Tibial nerve (tissue), 4 donors: ENCODE data around the gene GTPBP2.

Source experiments
- EP300 ChIP-seq, 2 donors: sonication (generic); formaldehyde crosslinking; IDR thresholded peaks; one replicate each; pipeline ENCODE4 v1.6.1; 2017; ENCODE audit warnings: antibody characterized with exemption in 2 of 2, mild to moderate bottlenecking in 1 of 2
- POLR2A ChIP-seq, 2 donors: fragments of 450-650 bp; IDR thresholded peaks; one replicate each; pipeline ENCODE4 v1.6.1; 2017; ENCODE audit warnings: antibody characterized with exemption in 2 of 2, mild to moderate bottlenecking in 2 of 2, moderate library complexity in 2 of 2
- TF ChIP-seq, protein P1 (sequence below), 5 experiments: fragments of 200-600 bp in 3 of 5; fragments of 450-650 bp in 2 of 5; sonication (generic) in 3 of 5; IDR thresholded peaks; one replicate each; pipeline ENCODE4 v1.5.1; 2016 to 2019; ENCODE audit warnings: antibody characterized with exemption in 5 of 5, mild to moderate bottlenecking in 3 of 5, moderate library complexity in 2 of 5

GRCh38 chr6:43671011-43671800 is 42.1 kb upstream of the GTPBP2 start:
- TF ChIP-seq, protein P1, sequence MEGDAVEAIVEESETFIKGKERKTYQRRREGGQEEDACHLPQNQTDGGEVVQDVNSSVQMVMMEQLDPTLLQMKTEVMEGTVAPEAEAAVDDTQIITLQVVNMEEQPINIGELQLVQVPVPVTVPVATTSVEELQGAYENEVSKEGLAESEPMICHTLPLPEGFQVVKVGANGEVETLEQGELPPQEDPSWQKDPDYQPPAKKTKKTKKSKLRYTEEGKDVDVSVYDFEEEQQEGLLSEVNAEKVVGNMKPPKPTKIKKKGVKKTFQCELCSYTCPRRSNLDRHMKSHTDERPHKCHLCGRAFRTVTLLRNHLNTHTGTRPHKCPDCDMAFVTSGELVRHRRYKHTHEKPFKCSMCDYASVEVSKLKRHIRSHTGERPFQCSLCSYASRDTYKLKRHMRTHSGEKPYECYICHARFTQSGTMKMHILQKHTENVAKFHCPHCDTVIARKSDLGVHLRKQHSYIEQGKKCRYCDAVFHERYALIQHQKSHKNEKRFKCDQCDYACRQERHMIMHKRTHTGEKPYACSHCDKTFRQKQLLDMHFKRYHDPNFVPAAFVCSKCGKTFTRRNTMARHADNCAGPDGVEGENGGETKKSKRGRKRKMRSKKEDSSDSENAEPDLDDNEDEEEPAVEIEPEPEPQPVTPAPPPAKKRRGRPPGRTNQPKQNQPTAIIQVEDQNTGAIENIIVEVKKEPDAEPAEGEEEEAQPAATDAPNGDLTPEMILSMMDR (IDR thresholded peaks at IDR 0.05) = no peak
- no peak for TF ChIP-seq EP300 (IDR thresholded peaks at IDR 0.05)
- TF ChIP-seq POLR2A (IDR thresholded peaks at IDR 0.05) = no peak
